HFF-Myc (cell line): ENCODE results near the gene ARHGAP29.

ENCODE experiments used
- DNase-seq: peaks from one replicate; pipeline ENCODE4 v3.0.0-alpha.2; 2011; ENCODE audit warnings: low read depth; ENCODE audit errors: extremely low read depth
- H3K4me3 ChIP-seq: replicated peaks from 2 replicates; pipeline ENCODE4 v1.5.1; 2011; ENCODE audit warnings: low read depth, mild to moderate bottlenecking, control low read depth, low read length
- TF ChIP-seq, protein P1 (sequence below): IDR thresholded peaks from 2 replicates; pipeline ENCODE4 v1.5.1; 2012; ENCODE audit warnings: mild to moderate bottlenecking, low read depth, low read length, control low read depth; ENCODE audit errors: missing control alignments

ARHGAP29 gene, protein sequence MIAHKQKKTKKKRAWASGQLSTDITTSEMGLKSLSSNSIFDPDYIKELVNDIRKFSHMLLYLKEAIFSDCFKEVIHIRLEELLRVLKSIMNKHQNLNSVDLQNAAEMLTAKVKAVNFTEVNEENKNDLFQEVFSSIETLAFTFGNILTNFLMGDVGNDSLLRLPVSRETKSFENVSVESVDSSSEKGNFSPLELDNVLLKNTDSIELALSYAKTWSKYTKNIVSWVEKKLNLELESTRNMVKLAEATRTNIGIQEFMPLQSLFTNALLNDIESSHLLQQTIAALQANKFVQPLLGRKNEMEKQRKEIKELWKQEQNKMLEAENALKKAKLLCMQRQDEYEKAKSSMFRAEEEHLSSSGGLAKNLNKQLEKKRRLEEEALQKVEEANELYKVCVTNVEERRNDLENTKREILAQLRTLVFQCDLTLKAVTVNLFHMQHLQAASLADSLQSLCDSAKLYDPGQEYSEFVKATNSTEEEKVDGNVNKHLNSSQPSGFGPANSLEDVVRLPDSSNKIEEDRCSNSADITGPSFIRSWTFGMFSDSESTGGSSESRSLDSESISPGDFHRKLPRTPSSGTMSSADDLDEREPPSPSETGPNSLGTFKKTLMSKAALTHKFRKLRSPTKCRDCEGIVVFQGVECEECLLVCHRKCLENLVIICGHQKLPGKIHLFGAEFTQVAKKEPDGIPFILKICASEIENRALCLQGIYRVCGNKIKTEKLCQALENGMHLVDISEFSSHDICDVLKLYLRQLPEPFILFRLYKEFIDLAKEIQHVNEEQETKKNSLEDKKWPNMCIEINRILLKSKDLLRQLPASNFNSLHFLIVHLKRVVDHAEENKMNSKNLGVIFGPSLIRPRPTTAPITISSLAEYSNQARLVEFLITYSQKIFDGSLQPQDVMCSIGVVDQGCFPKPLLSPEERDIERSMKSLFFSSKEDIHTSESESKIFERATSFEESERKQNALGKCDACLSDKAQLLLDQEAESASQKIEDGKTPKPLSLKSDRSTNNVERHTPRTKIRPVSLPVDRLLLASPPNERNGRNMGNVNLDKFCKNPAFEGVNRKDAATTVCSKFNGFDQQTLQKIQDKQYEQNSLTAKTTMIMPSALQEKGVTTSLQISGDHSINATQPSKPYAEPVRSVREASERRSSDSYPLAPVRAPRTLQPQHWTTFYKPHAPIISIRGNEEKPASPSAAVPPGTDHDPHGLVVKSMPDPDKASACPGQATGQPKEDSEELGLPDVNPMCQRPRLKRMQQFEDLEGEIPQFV

DNA sequence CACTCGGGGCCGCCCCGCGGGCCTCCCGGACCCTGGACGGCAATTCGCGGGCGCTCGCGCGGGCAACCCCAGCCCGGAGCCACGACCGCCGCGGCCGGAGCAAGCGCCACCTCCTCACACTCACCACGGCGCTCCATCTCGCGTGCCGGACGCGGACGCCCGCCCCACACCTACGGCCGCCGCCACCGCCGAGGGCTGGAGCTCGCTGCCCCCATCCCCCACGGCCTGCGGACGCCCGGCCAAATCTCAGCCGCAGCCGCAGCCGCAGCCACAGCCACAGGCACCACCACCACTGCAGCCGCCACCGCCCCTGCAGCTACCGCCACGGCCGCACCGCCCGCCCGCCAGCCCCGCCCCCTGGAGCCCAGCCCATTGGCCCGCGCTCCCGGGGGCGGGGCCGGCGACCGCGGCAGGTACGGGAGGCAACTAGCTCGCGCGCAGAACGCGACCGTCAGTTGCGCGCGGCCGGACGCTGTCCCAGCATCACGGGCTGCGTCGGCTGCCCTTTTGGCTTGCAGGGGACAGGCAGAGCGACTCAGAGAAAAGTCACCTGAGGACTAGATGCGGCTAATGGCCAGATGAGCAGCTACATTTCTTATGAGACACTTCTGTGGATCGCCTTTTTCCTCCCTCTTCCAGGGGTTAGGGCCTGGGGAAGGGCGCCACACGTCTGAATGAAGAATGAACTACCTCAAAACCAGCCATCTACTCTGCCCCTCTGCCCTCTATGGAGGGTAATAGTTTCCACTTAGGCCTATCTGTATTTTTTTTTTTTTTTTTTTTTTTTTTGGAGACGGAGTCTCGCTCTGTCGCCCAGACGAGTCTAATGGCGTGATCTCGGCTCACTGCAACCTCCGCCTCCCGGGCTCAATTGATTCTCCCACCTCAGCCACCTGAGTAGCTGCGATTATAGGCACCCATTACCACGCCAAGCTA lies at the start of gene ARHGAP29:
Gene ARHGAP29 (minus strand): TSS at position 294 of the 936 bp plus-strand sequence. CDS start 5,973 bp downstream, outside the sequence.
- TF ChIP-seq, protein P1, sequence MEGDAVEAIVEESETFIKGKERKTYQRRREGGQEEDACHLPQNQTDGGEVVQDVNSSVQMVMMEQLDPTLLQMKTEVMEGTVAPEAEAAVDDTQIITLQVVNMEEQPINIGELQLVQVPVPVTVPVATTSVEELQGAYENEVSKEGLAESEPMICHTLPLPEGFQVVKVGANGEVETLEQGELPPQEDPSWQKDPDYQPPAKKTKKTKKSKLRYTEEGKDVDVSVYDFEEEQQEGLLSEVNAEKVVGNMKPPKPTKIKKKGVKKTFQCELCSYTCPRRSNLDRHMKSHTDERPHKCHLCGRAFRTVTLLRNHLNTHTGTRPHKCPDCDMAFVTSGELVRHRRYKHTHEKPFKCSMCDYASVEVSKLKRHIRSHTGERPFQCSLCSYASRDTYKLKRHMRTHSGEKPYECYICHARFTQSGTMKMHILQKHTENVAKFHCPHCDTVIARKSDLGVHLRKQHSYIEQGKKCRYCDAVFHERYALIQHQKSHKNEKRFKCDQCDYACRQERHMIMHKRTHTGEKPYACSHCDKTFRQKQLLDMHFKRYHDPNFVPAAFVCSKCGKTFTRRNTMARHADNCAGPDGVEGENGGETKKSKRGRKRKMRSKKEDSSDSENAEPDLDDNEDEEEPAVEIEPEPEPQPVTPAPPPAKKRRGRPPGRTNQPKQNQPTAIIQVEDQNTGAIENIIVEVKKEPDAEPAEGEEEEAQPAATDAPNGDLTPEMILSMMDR = no peak
- H3K4me3 ChIP-seq = peak within 1 kb of the TSS; percentile 80
- DNase-seq = no peak

DNA sequence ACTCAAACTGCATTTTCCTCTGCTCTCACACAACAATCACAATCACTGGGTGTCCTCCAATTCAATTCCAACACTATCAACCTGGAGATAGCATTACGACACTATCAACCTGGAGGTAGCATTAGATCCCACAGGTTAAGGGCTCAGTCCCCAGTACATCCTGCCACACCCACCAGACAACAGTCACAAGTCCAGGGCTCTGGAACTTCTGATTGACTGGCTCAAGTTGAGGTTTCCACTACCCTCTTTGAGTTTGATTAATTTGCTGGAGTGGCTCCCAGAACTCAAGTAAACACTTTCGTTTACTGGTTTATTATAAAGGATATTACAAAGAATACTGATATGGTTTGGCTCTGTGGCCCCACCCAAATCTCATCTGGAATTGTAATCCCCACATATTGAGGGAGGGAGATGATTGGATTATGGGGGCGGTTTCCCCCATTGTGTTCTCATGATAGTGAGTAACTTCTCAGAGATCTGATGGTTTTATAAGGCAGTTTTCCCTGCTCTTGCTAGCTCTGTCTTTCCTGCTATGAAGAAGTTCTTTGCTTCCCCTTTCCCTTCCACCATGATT lies 49.6 kb upstream of the ARHGAP29 start:
- TF ChIP-seq, protein P1 = no peak
- no peak for DNase-seq
- no peak overlapping the region for H3K4me3 ChIP-seq

DNA sequence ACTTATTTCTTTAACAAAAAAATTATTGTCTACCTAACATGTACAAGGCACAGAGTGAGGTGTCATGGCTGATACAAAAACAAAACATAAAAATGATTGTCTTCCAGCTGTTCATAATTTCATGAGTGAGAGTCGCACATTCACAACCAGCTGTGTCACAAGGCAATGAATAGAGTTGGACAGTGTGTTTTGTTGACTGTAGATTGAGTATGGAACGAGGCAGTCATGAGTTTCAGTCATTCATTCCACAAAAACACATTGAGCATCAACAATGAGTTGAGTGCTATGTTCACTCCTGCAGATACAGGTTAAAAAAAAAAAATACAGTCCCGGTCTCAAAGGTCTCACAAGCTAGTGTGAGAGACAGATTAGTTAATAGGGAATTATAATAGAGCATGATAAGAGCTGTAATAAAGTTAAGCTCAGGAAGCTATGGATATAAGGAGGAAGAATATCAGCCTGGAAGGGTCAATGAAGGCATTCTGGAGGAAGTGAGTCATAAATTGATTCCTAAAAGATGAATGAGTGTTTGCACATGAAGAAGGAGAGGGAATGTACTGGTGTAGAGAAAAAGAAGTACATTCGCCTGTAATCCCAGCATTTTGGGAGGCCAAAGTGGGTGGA lies 47.8 kb upstream of the ARHGAP29 start:
- no peak overlapping the region for H3K4me3 ChIP-seq
- no peak for DNase-seq
- TF ChIP-seq, protein P1 = no peak

DNA sequence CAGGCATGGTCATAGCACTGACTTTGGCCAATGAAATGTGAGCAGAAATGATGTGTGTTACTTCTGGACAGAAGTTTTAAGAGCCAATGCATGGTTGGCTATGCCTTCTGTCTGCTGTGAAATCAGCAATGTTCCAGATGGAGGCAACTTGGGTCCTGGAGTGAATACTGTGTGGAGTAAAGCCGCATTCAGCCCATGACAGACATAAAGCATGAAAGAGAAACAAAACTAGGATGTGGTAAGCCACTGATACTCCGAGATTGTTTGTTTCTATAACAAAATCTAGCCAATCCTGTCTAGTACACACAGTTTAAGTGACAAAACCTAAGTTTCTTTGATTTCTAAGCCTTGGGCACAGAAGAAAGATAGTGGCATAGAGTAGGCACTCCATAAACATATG lies 47.1 kb upstream of the ARHGAP29 start:
- no peak overlapping the region for H3K4me3 ChIP-seq
- no peak for DNase-seq
- TF ChIP-seq, protein P1 = no peak

DNA sequence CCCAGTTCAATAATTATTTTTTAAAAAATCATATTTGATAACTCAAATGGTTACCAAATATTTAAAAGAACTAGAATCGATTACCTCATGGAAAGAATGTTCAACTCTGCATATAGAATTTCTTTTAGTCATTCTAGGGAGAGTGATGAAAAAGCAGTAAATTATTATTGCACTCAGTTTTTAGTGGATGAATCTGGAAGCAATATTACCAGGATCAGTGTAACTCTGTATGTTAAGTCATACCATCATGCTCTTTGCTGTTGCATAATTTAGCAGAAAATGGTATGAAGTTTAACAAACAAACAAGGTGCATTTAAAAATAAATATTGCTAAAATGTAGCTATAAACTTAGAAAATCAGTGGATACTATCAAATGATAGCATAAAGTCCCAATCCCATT lies 46.1 kb upstream of the ARHGAP29 start:
- H3K4me3 ChIP-seq = no peak overlapping the region
- TF ChIP-seq, protein P1 = no peak
- DNase-seq = no peak
